ENCODE measurements around the gene TIMM44.

- TF ChIP-seq, protein P1, sequence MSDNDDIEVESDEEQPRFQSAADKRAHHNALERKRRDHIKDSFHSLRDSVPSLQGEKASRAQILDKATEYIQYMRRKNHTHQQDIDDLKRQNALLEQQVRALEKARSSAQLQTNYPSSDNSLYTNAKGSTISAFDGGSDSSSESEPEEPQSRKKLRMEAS (IDR thresholded peaks at IDR 0.05): no peak
- TF ChIP-seq TAF1 (IDR thresholded peaks at IDR 0.05; ENCODE audit: low read depth, low read length) (no peak), EZH2 (IDR thresholded peaks at IDR 0.05; ENCODE audit: low read depth, low read length, severe bottlenecking) (no peak), CTCF (IDR thresholded peaks at IDR 0.05; ENCODE audit: control extremely low read depth in 1 of 3, insufficient read depth in 1 of 3, low read depth in 1 of 3, low read length in 3 of 3) (no peak), TBP (IDR thresholded peaks at IDR 0.05; ENCODE audit: low read depth, low read length) (no peak), KDM1A (IDR thresholded peaks at IDR 0.05; ENCODE audit: borderline replicate concordance, low read length) (no peak), SUZ12 (IDR thresholded peaks at IDR 0.05; ENCODE audit: low read length) (no peak)
Observed at GRCh38 chr19:7930765-7931164, 12.7 kb downstream of the TIMM44 start.
